GM18499 (cell line): Measurements from ENCODE around the gene PNMA1.
A peak's percentile ranks its signal among the peaks of the same experiment; 100 is the strongest.

Experiments used
- ATAC-seq: cut with Tn5 transposase; IDR thresholded peaks from one replicate; pipeline ENCODE4 v1.9.1; 2021; ENCODE audit warnings: moderate number of reproducible peaks; ENCODE audit not compliant: insufficient read depth, unreplicated experiment

Gene PNMA1, protein sequence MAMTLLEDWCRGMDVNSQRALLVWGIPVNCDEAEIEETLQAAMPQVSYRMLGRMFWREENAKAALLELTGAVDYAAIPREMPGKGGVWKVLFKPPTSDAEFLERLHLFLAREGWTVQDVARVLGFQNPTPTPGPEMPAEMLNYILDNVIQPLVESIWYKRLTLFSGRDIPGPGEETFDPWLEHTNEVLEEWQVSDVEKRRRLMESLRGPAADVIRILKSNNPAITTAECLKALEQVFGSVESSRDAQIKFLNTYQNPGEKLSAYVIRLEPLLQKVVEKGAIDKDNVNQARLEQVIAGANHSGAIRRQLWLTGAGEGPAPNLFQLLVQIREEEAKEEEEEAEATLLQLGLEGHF

DNA sequence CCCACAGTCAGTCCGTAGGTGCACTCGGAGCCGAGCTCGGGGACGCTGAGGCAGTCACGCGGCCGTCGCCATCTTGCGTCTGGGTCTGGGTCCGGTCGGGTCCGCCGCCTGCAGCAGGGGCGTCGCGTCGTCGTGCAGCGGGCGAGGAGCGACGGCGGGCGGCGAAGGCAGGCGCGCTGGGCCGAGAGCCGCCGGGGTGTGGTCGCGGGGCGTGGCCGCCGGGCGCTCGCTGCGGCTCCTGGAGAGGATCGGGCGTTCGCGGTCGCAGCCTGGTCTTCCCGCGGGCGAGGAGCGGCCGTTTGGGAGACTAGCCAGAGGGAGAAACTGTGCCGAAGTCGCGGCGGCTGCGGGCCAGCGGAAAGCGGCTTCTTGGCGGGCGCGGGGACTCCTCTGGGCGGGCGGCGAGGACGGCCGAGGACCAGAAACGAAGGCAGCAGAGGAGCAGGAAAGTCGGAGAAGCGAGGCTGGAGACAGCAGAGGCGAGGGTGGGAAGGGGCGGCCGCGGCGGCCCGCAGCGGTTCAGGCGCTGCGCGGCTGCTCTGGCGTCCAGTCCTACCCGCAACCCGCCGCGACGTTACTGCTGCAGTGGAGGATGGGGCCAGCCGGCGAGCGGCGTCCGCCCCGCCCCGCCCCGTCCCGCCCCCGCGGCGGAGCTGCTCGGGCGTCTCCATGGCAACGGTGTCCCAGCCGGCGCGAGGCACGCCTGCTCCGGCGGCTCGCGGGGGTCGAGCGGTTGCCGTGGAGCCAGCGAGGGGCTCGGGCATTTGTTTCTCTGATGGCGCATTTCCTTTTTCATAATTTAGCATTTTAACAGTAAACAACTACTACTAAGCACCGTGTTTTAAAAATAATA, at the start of gene PNMA1:
PNMA1 (minus strand) TSS at position 582 of the 853 bp plus-strand sequence. CDS start 745 bp downstream, outside the sequence.
- no peak for ATAC-seq

DNA sequence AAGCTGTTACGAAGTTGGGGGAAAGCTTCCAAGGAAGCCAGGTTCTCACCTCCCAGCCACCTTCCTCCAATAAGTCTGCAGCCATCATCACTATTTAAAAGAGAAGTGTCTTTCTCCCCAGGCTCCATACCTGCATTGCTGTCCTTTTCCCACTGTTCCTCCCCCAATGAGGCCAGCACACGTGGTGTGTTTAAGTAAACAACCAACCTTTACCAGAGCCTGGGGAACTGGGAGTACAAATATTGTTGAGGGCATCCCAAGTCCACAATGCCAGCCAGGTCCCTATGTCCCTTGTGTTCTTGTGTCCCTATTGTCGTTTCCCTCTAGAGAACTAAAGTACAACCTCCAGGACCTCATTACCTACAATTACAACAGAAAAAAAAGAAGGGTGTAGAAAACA, 49.2 kb upstream of the PNMA1 start:
- ATAC-seq = no peak

DNA sequence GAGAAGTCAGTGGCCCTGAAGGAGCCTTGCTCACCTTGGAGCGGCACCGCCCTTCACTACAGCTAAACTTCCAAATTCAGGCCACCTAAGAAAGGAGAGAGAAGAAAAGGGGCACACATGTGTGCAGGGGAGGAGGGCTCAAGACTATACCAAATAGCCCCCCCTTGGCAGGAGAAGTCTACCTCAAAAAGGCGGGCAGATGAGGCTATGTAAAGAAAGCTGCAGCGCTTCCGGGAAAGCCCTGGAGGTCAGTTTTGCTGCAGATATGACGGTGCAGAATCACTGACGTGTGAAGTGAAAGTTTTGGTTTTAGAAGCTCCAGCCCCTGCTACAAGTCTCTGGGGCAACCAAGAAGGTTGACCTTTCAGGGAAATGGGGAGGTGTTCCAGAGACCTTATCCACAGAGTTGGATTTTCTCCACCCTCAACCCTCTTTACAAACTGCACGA, 48.2 kb upstream of the PNMA1 start:
- no peak for ATAC-seq

DNA sequence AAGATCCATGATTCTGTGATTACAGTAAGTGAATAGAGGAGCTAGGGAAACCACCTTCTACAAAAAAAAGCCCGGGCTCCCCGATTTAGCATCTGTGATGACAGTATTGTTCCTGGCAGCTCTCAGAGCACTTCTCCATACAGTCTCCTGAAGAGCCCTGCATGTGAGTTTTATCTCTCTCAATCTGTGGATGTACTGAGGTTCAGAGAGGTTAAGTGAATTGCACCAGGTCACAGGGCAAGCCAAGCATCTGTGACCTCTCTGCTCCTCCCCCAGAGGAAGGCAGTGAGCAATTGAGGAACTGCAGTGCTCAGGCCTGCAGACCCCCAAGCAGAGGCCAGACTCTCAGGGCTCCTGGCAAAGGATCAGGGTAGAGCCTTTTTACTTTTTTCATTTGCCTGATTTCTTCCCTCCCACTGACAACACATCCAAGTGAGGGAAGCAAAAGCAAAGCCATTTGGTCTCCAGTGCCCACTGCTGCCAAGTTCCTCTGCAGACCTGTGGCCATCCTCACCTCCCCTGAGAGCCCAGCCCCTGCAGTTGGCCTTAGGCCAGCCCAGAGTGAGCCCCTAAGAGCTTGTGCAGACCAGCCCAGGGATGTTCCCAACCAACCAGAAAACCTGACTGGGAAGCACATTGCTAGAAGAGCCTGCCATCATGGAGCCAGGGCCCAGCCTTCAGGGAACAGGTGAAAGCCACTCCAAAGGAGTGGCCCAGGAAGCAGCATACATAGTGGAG, 47.6 kb upstream of the PNMA1 start:
- ATAC-seq = no peak

DNA sequence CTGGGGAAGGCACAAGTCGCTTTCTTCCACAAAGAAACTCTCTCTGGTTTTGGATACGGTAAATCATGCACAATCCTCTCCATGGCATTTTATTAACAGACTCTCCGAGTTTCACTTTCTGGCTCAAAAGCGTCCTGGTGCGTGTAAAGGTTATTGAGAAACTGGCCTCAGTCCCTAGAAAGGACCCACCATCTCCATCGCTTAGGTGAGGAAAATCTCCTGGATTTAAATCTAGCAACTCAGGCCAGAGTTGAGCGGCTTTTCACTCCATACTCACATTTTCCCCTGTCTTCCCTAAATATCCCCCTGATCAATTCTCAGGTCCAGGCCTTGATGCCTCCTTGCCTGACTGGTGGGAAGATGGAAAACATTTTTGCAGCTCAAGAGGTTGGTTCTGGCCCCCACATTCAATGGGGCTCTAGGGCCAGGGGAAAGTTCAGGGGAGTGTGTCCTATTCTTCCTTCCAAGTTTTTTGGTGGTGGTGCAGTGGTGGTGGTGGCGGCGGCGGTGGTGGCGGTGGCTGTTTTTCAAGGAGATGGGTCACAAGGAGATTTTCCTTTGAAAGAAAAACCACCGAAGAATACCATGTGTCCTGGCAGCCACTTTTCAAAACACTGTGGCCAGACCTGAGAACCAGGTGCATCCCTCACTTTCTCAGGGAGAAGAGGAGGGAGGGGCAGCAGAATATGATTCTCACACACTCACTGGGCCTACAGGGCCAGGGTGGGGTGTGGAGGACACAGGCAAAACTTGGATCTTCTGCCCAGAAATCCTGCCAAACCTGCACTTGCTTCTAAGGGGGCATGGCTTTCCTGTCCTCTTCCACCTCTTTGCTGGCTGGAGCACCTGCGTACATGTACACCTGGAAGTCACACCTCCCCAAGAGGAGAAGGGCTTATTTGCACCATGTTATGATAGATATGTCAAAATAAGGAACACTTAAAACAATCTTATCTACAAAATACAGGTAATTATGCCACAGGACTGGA, 46.7 kb upstream of the PNMA1 start:
- no peak for ATAC-seq

DNA sequence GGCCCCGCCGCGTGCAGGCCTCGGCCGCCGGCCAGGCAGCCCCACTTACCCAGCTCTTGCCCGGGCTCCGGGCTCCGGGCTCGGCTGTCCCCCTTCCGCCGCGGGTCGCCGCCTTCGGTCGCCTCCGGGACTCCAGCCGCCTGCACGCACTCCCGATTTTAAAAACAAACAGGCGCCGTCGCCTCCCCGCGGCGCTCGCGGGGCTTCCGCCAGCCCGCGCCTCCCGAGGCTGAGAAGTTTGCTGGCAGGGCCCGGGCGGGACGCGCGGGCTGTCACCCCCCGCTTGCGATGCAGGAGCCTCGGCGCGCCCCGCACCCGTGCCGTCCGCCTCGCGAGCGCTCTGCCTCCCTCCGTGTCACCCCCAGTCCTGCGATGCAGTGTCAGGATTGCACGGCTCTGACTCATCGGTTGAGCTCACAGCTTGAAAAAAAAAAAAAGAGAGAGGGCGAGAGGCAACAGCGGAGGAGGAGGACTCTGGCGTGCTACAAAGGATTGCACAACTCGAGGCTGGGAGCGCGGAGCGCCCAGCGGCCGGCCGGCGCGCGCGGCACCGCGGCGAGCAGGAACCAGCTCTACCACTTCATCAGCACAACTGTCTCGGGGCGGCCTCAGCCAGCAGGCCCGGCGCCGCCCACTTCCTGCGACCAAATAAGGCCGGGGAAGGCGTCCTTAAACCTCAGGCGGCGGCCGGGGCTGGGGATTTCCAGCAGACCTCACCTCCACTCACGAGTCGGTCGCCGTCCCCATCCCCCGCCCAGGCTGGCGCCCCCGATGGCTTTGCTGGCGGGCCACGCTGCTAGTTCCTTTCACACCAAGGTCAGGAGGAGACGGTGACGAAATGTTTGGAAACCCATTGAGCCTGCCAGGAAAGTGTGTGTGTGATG, 45.8 kb upstream of the PNMA1 start:
- ATAC-seq = peak; percentile 26

DNA sequence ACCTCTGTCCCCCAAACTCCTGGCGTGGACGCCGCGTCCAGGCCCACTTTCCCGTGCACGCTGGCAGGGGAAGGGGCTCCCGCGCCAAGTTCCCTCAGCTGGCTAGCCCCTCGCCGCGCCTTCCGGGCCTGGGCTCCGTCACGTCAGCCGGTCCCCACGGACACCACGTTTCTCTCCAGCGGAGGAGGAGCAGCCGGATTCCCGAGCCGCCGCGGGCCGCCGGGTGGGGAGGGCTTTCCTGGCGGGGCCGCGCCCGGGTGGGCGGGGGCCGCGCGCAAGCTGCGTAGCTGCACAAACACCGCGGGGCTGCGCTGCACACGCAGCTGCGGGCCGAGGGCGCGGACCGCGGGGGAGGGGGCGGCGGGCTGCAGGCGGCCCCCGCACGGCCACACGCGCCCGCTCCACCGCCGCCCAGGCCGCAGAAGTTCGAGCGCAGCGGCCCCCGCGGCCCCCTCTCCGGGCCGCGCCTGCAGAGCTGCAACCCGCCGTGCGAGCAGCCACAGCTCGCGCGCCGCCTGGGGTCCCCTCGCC, 45.1 kb upstream of the PNMA1 start:
- no peak for ATAC-seq

DNA sequence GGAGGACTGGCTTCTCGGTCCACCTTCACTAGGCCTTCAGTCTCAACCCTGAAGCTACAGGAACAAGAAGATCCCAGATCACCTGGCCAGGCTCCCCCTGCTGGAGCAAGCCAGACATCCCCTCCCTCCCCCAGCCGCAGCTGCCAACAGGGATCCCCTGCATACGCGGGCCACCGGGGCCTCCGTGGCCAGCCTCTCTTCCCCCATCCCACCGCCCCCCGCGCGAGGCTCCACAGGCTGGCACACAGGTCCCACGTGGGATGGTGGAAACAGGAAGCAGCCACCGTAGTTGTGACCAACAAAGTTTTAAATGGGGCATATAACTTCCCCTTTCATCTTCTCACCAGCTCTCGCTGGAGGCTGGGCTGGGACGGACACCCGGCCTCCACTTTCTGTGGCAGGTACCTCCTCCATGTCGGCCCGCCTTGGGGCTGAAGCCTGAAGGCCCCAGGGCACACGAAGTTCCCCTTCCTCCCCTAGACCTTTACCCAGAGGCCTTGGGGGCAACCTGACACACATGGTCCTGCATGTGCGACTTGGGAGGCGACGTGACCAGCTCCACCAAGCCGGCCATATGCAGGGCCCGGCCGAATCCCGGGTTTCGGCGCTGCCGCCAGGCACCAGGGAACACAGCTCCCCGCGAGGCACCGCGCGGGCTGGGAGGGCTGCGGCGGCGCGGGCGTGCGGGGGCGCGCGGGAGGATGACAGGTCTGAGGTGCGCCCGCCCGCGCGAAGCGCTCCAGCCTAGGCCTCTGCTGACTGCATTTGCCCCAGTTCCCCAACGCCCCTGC, 44.4 kb upstream of the PNMA1 start:
- ATAC-seq = no peak

DNA sequence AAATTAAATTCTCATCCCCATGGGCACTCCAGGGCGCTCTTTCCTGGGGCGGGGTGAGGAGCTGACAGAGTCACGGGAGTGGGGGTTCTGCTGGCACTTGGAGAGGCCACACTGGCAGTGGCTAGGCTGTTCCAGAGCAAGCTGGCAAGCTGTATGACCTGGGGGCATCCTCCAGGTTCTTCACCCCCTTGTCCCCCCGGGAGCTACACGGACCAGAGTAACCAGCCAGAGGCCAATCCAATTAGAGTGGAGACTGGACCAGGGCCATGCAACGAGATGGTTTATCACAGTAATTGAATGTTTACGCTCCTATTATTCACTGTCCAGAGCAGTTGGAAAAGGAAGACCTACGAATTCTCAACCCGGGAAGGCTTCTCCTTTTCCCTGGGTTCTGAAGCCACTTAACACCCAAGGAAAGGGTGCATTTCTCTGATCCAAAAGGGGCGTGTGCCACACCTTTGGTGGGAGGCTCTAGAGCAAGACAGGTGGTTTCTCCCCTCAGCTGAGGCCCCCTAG, 43.8 kb upstream of the PNMA1 start:
- no peak for ATAC-seq

DNA sequence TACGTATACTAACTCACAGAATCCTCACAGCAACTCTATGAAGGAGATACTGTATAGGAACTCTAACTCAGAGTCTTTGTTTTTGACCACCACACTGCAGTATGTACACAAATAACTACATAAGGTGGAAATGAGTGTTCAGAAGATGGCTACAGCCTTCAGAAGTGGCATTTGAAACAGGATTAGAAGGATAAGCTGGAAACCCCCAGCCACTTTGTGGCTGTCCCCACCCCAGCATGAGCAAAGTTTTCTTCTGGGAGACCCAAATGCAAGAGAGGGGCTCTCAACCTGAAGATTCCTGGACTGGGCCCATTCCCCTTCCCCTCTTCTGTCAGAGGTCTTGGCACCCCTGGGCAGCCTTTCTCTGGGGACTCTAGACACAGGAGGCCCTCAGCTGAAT, 43.2 kb upstream of the PNMA1 start:
- no peak for ATAC-seq

DNA sequence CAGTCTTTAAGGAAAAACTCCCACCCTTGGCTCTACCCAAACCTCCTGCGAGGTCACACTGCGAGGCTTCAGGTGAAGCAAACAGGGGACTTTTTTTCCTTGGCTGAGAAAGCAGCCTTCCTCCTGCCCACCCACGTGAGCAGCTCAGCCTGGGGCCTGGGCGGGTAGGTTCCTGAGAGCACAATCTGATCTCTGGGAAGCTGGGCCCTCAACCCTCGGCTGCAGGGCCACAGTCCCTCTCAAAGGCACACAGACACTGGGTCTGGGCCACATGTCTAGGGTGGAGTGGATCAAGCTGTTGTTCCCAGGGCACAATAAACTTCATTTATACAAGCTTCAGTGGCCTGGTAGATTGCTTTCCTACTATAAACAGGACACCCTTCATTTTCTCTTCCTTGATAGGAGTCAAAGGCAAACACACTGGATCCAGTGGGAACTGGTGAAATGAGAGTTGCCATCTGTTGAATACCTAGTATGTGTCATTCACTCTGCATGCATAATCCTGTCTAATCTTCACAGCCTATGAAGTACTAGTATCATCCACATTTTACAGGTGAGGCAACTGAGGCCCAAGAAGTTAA, 41.3 kb upstream of the PNMA1 start:
- ATAC-seq = no peak

DNA sequence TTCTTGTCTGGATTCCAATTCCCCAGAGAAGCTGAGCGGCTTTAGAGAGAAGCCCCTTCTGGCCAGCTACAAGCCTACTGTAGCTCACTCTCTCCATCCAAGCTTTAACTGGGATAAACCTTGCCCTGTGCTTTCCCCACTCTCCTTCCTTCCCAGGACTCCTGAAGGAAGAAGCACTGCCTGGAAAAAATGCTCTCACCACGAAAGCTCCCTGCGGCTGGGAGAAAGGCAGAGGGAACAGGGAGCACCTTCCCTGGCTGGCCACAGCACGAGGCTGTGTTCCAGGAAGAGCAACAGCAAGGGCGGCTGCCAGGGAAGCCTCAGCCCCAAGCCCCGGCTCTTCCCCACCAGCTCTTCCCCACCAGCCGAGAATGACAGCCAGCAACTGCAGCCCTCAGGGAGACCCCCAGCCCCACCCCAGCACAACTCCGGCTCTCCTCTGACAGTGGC, 40.8 kb upstream of the PNMA1 start:
- no peak for ATAC-seq

DNA sequence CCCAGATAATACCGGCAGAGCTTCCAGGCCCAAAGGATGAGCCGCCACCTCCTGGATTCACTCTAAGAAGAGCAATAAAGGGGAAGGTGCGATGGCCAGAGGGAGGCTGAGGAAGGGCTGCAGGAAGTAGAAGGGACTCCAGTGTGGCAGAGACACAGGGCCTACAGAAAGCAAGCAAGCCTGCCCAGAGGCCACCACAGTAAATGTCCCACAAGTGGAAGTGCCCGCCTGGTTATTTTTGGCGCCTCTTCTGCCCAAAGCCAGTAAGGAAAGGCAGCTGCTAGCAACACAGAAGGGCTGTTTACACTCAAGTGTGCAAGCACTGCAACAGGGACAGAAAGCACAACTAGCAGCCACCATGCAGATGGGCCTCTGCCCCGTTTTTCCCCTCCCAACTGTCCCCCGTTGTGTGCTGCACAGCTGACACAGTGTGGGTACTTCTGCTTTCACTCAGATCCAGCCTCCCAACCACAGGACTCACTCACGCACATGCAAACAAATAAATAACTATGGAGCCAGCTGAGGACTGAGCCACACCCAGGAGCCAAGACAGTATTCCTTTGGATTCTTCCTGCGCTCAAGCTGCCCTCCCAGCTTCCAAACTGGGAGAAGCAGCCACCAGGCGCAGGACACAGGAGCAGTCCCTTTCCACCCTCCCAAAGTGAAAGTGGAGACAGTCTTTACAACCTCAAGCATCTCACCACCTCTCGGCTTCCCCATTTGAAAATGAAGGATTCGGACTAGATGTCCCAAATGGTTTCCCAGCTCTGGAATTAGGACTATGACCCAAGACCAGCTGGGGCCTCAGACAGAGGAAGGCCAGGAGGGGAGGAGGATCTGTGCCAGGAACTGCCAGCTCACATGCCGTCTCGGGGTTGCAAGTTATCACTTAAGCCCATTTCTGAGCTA, 40.0 kb upstream of the PNMA1 start:
- no peak for ATAC-seq

DNA sequence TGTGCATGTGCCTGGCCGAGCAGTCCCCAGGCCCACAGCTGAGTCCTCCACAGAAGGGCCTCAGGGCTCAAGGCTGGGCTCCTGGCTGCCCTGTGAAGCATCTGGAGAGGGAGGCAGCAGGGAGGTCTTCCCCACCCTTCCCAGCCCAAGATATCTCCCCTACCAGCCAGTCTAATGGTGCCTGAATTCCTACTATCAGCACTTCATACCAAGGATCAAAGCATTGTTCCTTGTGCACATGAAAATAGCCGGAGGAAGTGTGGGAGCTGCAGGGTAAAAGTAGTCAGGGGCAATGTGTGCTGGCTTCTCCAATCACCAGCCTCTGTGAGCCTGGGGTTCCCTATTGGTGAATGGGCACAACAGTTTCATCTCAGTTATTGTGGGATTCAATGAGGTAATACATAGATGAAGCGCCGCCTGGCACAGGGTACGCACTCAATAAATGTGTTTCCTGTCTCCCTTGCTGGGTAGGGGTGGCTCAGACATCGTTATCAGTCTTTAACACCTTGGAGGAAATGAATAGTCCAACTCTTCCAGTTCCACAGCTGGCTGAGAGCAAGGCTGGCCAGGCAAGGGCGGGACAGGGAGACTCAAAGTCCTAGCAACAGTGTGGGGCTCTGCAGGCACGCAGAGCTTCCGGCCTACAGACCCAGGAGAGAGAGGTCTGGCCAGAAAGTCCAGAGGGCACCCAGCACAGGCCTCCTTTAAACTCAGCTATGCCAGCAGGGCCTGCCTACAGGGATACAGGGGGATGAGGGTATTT, 39.1 kb upstream of the PNMA1 start:
- ATAC-seq = no peak

DNA sequence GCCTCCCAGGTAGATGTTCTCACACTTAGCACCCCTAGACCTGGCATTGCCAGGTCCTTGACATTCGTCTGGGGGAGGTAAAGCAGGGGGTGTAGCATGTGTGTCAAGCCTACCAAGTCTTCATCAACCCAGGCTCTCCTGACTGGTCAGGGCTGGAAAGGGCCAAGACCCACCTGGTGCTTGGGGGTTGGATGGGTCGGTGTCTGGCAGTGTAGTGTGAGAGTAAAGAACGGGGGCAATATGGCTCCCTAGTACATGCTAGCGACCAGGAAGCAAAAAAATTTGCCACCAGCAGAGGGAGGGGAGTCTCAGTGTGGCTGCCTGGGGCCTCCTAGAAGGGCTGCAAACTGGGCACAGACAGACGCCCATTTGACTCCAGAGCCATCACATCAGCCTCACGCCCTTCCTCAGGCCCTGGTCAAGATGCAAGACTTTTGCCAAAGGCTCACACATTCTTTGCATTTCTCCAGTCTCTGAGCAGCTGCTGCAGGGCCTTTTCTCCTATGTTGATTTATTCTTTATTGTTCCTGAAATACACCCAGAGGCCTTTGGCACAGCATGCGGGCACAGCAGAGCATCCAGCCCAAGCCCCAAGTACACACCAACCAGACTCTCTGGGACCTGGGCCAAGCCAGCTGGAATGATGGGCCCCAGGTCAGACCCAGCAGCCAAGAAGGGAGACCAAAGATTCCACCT, 38.3 kb upstream of the PNMA1 start:
- no peak for ATAC-seq
